GM18508 (cell line): Measurements from ENCODE around the gene HSP90AA1.
"Not testable (repeated sequence)": the region's sequence is repeated elsewhere in the genome, so short reads cannot be mapped to it uniquely, and the experiment has no call there.

Source experiments
- ATAC-seq: cut with Tn5 transposase; IDR thresholded peaks from one replicate; pipeline ENCODE4 v1.9.1; 2021; ENCODE audit warnings: moderate number of reproducible peaks; ENCODE audit not compliant: insufficient read depth, unreplicated experiment

HSP90AA1 gene

DNA sequence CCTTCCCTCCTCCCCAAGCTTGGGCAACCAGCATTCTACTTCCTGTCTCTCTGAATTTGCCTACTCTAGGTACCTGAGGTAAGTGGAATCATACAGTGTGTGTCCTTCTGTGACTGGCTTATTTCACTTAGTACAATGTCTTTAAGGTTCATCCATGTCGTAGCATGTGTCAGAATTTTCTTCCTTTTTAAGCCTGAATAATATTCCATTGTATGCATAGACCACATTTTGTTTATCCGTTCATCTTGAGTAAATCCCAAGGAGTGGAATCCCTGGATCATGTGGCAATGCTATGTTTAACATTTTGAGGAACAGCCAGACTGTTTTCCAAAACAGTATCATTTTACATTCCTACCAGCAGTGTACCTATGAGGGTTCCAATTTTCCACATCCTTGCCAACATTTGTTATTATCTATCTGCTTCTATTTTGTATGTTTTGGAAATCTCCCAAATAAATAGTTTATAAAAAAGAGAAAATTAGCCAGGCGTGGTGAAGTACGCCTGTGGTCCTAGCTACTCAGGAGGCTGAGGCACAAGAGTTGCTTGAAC, 12.4 kb downstream of the HSP90AA1 start:
- no peak for ATAC-seq

DNA sequence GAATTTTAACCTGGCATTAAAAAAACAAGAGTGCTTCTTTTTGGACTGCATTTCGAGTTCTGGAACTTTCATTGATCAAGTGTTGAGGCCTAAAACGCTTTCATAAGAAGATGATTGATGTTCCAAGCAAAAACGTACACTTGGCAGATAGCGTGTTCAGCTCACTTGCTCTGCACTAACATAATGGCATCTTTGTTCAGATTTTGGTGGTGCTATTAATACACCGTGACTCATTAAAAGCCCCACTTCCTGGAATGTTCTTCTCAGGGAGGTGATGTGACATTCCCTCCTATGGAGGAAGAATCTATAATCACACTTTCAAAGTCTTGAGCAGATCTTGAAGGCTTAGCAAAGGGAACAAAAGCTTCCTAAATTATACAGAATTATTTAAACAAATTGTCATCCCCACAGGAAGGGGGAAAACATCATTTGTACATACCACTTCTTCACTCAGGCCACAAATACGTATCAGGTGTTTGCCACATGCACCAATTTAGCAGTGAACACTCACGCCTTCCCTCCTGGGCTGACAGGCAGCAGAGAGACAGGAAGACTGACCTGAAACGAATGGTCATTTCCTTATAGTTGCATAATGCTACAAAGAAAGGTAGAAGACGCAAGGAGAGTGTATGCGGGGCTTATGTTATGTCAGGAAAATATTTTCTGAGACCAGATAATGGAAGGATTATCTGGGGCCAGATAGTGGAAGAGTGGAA, 15.4 kb downstream of the HSP90AA1 start:
- no peak for ATAC-seq

- ATAC-seq: no peak
Measured at GRCh38 chr14:102066041-102066451, 20.8 kb downstream of the HSP90AA1 start.

- ATAC-seq: not testable (repeated sequence)
Measured at GRCh38 chr14:102064590-102064989, 22.3 kb downstream of the HSP90AA1 start.

GRCh38 chr14:102063808-102064429, 22.9 kb downstream of the HSP90AA1 start:
- ATAC-seq: no peak

DNA sequence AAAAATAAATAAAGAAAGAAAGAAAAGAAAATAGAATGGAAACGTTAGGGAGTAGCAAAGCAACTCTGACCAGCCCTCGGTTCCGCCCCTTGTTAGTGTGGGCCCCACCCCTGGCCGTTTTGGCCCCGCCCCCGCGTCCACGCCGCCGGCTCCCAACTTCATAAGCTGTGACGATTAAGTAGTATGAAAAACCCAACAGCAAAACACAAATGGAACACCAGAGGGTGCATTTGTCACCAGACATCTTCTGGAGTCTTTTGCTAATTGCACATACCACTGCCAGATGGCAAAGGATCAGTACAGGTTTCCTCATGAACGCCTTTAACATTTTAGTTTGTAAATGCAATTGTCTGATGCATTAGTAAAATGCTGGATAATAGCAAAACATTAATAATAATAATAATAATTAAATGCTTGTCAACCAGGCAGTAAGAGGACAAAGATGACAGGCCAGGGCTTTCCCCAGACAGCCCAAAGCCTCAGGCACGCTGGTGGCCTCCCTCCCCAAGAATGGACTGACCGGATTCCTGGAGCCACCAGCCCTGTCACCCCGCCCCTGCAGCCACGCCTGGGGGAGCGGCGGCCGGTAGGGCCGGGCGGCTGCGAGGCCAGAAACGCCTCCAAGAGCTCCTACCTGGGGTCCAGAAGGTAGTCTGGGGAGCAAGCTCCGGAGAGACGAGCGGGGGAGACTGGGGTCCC, 23.6 kb downstream of the HSP90AA1 start:
- ATAC-seq: no peak

GRCh38 chr14:102058961-102059360, 27.9 kb downstream of the HSP90AA1 start:
- no peak for ATAC-seq

DNA sequence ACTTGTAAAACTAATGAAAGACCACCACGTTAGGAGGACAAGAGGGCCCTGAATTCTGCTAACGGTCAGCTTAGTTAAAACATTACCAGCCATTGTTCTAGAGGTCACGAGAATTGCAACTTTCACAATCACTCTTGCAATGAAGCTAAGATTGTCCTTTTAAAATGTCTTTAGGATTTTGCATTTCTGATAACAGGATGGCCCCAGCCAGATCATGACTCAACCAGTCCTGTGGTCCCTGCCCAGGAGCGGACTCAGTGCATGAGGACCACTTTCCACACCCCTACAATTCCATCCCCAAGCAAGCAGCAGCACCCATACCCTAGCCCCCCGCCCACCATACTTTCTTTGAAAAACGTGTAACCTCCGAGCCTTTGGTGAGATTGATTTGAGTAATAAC, 28.7 kb downstream of the HSP90AA1 start:
- no peak for ATAC-seq

DNA sequence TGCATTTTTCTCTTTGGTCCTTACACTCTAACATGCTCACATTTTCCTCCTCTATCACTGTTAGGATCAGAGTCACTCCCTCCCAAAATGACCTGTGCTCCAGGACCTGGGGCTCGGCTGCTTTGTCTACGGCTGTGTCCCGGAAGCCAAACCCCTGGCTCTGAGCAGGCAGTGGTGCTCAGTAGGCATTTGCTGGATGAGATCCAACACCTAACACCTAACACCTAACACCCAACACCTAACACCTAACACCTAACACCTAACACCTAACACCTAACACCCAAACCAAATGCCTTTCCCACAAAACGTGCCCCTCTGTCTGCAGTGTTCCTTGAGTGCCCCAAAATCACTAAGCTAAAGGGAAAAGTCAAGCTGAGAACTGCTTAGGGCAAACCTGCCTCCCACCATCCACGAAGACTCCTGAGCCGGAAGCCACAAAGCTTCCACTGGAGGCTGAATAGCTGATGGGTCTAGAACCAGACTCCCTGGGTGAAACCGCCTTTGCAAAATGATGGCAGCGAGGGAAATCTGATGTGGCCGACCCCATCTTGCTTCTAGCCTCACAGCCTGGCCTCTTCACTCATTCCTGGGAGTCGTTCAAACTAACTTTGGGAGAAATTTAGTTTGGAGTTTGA, 29.2 kb downstream of the HSP90AA1 start:
- ATAC-seq: no peak

DNA sequence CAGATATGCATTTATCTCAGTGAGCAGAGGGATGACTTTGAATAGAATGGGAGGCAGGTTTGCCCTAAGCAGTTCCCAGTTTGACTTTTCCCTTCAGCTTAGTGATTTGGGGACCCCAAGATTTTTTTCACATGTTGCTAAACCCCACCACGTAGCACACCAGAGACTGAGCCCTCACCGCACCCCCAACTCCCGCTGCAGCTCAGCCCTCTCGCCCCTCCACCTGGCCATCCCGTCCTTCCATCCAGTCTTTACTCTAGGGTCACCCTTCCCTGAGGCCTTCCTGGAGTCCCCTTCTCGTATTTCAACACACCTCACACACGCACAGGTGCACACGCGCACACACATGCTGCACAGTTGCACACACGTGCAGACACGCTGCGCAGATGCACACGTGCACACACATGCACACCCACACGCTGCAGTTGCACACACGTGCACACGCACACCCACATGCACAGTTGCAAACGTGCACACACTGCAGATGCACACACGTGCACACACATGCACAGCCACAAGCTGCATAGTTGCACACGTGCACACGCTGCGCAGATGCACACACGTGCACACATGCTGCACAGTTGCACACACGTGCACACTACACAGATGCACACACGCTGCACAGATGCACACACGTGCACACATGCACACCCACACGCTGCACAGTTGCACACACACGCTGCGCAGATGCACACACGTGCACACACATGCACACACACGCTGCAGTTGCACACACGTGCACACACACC, 30.0 kb downstream of the HSP90AA1 start:
- no peak for ATAC-seq

- no peak for ATAC-seq
Measured at GRCh38 chr14:102055181-102055901, 31.5 kb downstream of the HSP90AA1 start.

DNA sequence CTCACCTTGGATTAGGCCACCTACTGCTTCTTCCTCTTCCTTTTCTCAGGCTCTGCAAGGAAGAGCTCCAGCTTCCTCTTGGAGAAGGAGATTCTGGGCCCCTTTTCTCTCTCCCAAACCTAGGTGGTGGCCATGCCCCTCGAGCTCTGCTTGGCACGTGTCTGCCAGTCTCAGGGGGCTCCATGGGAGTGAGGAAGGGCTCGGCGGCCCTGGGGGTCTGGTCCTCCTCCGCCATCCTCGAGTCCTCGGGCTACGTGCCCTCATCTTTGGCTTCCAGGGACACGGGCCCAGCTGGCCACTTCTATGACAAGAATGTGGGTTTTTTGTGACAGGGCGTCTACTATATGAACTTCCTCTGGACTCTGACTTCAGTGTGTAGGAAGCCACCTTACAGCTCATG, 34.3 kb downstream of the HSP90AA1 start:
- ATAC-seq: no peak

- no peak for ATAC-seq
Measured at GRCh38 chr14:102050625-102051024, 36.2 kb downstream of the HSP90AA1 start.

DNA sequence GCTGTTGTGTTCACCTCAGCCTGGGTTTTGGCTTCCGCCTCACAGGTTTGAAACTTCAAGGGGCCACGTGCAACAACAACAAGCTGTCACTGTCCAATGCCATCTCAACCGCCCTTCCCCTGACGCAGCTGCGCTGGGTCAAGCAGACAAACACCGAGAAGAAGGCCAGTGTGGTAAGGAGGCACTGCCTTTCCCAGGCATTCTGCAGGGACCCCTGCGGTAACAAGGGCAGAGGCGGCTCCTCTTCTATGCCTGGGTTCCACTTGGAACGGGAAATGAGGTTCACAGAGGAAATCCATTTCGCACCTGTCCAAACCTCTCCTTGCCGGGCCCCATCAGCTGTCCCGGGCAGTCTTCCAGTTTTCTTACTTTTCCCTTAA, 36.8 kb downstream of the HSP90AA1 start:
- ATAC-seq: no peak

GRCh38 chr14:102049258-102050025, 37.4 kb downstream of the HSP90AA1 start:
- no peak for ATAC-seq

GRCh38 chr14:102047808-102048540, 38.9 kb downstream of the HSP90AA1 start:
- no peak for ATAC-seq

DNA sequence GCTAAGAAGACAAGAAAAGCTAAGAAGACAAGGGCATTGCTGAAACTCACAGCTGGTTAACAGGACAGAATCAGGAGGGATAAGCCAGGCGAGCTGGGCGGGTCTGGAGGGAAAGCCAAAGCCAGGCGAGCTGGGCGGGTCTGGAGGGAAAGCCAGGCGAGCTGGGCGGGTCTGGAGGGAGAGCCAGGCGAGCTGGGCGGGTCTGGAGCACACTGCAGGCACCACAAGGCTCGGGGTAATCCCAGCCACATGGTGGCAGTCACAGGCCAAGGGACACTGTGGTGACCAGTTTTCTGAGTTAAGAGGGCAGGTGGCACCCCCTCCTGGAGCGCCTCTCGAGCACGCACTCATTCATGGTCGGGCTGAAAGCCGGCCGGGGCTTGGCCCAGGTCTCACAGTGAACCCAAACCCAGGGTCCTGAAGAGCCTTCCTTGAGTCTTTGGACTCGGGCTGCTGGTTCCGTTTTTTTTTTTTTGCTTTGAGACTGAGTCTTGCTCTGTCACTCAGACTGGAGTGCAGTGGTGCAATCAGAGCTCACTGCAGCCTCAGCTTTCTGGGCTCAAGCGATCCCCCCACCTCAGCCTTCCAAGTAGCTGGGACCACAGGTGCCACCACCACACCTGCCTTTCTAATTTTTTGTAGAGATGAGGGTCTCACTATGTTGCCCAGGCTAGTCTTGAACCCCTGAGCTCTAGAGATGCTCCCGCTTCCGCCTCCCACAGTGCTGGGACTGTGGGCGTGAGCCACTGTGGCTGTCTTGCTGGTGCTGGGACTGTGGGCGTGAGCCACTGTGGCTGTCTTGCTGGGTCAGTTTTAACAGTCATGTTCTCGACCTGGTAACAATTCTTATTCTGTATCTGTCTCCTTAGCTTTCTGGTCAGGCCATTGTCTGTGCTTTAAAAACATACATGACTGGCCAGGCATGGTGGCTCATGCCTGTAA, 40.2 kb downstream of the HSP90AA1 start:
- ATAC-seq: no peak
